ENCODE measurements around the gene TOMM22.

- TF ChIP-seq KAT7 (CRISPR knock-in tag; IDR thresholded peaks at IDR 0.05; ENCODE audit: borderline replicate concordance) (0 out of 2 replicates have a peak, but pooled peaks have one; percentile 85), CTCF (IDR thresholded peaks at IDR 0.05) (no peak), PRRX2 (CRISPR knock-in tag; IDR thresholded peaks at IDR 0.05) (no peak), USF2 (CRISPR knock-in tag; IDR thresholded peaks at IDR 0.05) (peak; percentile 42; the same call in 1 of the 2 replicates), ZSCAN18 (CRISPR knock-in tag; IDR thresholded peaks at IDR 0.05) (no peak), NR3C1 (CRISPR knock-in tag; conservative IDR thresholded peaks at IDR 0.05; ENCODE audit: low read depth) (peak; percentile 87; the same call in 1 of the 2 replicates), CREB1 (CRISPR knock-in tag; IDR thresholded peaks at IDR 0.05) (peak; percentile 83; the same call in 1 of the 2 replicates), MAX (CRISPR knock-in tag; IDR thresholded peaks at IDR 0.05) (peak; percentile 83; the same call in 1 of the 2 replicates)
Observed at GRCh38 chr22:38681582-38682335, at the start of gene TOMM22.

All from WTC11 (cell line).